Stimulated activated CD4-positive, alpha-beta T cell treated with anti-CD3 and anti-CD28 coated beads, Interleukin-15, amount 100 ng/mL, for 1 hour (primary cell): ENCODE data around the gene MUC5AC.
"Not testable (repeated sequence)": the region's sequence is repeated elsewhere in the genome, so short reads cannot be mapped to it uniquely, and the experiment has no call there.

Source experiments
- DNase-seq, 2 donors: peaks; one replicate each; pipeline ENCODE4 v3.0.0-alpha.2; 2020; ENCODE audit warnings: low read depth in 1 of 2, low spot score in 1 of 2

The MUC5AC gene

GRCh38 chr11:1177020-1177770, 19.4 kb downstream of the MUC5AC start:
- no peak for DNase-seq

- no peak for DNase-seq
These were observed 20.0 kb downstream of the MUC5AC start for GRCh38 chr11:1177771-1178090.

GRCh38 chr11:1178201-1178885, 20.6 kb downstream of the MUC5AC start:
- DNase-seq = no peak

GRCh38 chr11:1178906-1179305, 21.2 kb downstream of the MUC5AC start:
- DNase-seq = no peak

- DNase-seq = no peak
These were observed 21.9 kb downstream of the MUC5AC start for GRCh38 chr11:1179641-1180040.

GRCh38 chr11:1180171-1180570, 22.4 kb downstream of the MUC5AC start:
- no peak for DNase-seq

GRCh38 chr11:1180947-1181391, 23.2 kb downstream of the MUC5AC start:
- DNase-seq = no peak

GRCh38 chr11:1181420-1181819, 23.7 kb downstream of the MUC5AC start:
- DNase-seq = no peak

GRCh38 chr11:1181853-1182535, 24.2 kb downstream of the MUC5AC start:
- no peak for DNase-seq

GRCh38 chr11:1184139-1184538, 26.4 kb downstream of the MUC5AC start:
- not testable (repeated sequence) for DNase-seq

GRCh38 chr11:1188451-1189130, 30.8 kb downstream of the MUC5AC start:
- DNase-seq = not testable (repeated sequence)

GRCh38 chr11:1189816-1190215, 32.1 kb downstream of the MUC5AC start:
- not testable (repeated sequence) for DNase-seq

GRCh38 chr11:1191786-1192470, 34.2 kb downstream of the MUC5AC start:
- not testable (repeated sequence) for DNase-seq

GRCh38 chr11:1192741-1193325, 35.1 kb downstream of the MUC5AC start:
- no peak for DNase-seq

- DNase-seq = no peak
These were observed 35.8 kb downstream of the MUC5AC start for GRCh38 chr11:1193326-1194230.

GRCh38 chr11:1194231-1194976, 36.7 kb downstream of the MUC5AC start:
- no peak for DNase-seq

- no peak for DNase-seq
These were observed 37.4 kb downstream of the MUC5AC start for GRCh38 chr11:1194977-1195681.
